KMS-11 (cell line): ENCODE measurements around the gene LSAMP.

ENCODE experiments used
- H2AFZ ChIP-seq: fragments of 200-600 bp; sonication (generic); 2 replicates; pipeline ENCODE4 v1.6.1; 2016; ENCODE audit warnings: antibody characterized with exemption, mixed run types, low read depth
- H3K27ac ChIP-seq: fragments of 200-600 bp; sonication (generic); 2 replicates; pipeline ENCODE4 v1.6.1; 2016; ENCODE audit warnings: mild to moderate bottlenecking, mixed run types
- H3K27me3 ChIP-seq: fragments of 200-600 bp; sonication (generic); 2 replicates; pipeline ENCODE4 v1.6.1; 2017; ENCODE audit warnings: mild to moderate bottlenecking, low read depth, mixed run types, moderate library complexity; ENCODE audit not compliant: insufficient read depth
- H3K36me3 ChIP-seq: fragments of 200-600 bp; sonication (generic); 2 replicates; pipeline ENCODE4 v1.6.1; 2017; ENCODE audit warnings: mild to moderate bottlenecking, mixed run types; ENCODE audit not compliant: insufficient read depth
- H3K4me1 ChIP-seq: fragments of 200-600 bp; sonication (generic); 2 replicates; pipeline ENCODE4 v1.6.1; 2016; ENCODE audit warnings: mild to moderate bottlenecking, low read depth, mixed run types; ENCODE audit not compliant: poor library complexity, severe bottlenecking
- H3K4me2 ChIP-seq: fragments of 200-600 bp; sonication (generic); 2 replicates; pipeline ENCODE4 v1.7.0; 2016; ENCODE audit warnings: mild to moderate bottlenecking, mixed run types
- H3K4me3 ChIP-seq: fragments of 200-600 bp; sonication (generic); IDR thresholded peaks from 2 replicates; pipeline ENCODE4 v1.6.1; 2017; ENCODE audit warnings: low read depth, low read length, mixed read lengths; ENCODE audit not compliant: insufficient read depth
- H3K79me2 ChIP-seq: fragments of 200-600 bp; sonication (generic); 2 replicates; pipeline ENCODE4 v1.6.1; 2016; ENCODE audit warnings: low read depth, mixed run types; ENCODE audit not compliant: insufficient read depth
- H3K9ac ChIP-seq: fragments of 200-600 bp; sonication (generic); 2 replicates; pipeline ENCODE4 v1.6.1; 2016; ENCODE audit warnings: mild to moderate bottlenecking, mixed run types
- H4K20me1 ChIP-seq: fragments of 200-600 bp; sonication (generic); 2 replicates; pipeline ENCODE4 v1.6.1; 2016; ENCODE audit warnings: mild to moderate bottlenecking, mixed run types; ENCODE audit not compliant: insufficient read depth
- TF ChIP-seq, protein P1 (sequence below): fragments of 200-600 bp; sonication (generic); conservative IDR thresholded peaks from 2 replicates; pipeline ENCODE4 v1.6.1; 2017; ENCODE audit warnings: low read depth, mild to moderate bottlenecking, antibody characterized with exemption, low read length, moderate library complexity, mixed read lengths

The LSAMP gene

DNA sequence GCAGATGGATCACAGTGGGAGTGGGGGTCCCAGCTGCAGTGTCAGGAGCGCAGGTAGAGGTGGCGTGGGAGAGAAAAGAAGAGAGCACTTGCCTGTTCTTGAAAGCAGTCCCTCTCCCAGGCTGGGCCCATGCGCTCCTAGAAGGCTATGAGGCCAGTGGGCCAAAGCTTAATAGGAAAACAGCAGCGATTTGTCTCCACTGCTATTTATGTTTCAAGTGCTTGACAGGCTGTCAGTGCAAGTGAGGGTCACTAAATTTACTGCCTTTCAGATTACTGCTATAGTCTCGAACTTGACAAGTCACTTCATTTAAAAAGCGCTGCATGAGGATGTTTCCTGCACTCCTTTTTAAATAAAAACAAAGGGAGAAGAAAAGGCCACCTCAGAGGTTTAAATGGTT is 582.4 kb downstream of the LSAMP start:
- H3K79me2 ChIP-seq = no peaks in the 10 kb centered on the region
- no peak overlapping the region for H3K4me3 ChIP-seq
- no peak overlapping the region for H3K9ac ChIP-seq
- H3K27me3 ChIP-seq = no peaks in the 10 kb centered on the region
- TF ChIP-seq, protein P1, sequence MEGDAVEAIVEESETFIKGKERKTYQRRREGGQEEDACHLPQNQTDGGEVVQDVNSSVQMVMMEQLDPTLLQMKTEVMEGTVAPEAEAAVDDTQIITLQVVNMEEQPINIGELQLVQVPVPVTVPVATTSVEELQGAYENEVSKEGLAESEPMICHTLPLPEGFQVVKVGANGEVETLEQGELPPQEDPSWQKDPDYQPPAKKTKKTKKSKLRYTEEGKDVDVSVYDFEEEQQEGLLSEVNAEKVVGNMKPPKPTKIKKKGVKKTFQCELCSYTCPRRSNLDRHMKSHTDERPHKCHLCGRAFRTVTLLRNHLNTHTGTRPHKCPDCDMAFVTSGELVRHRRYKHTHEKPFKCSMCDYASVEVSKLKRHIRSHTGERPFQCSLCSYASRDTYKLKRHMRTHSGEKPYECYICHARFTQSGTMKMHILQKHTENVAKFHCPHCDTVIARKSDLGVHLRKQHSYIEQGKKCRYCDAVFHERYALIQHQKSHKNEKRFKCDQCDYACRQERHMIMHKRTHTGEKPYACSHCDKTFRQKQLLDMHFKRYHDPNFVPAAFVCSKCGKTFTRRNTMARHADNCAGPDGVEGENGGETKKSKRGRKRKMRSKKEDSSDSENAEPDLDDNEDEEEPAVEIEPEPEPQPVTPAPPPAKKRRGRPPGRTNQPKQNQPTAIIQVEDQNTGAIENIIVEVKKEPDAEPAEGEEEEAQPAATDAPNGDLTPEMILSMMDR = no peak
- no peak overlapping the region for H3K4me2 ChIP-seq
- no peak overlapping the region for H2AFZ ChIP-seq
- no peak overlapping the region for H3K27ac ChIP-seq
- no peaks in the 10 kb centered on the region for H3K4me1 ChIP-seq
- H3K36me3 ChIP-seq = no peaks in the 10 kb centered on the region
- H4K20me1 ChIP-seq = no peaks in the 10 kb centered on the region

DNA sequence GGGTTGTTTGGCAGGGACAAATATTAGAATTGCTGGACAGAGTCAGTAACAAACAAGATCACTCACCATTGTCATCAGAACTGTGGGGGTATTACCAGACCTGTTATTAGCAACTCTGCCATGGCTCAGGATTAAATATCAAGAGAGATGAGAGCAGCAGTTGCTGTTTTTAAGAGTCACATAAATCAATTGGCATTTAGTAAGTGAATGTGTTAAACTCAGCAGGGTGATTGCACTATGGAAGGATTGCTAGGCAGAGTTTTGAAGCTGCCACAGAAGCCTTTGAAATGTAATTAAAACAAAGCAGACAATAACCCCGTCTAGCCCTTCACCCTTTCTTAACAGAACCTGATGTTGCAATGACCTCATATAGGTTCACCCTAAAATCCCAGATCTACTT is 583.2 kb downstream of the LSAMP start:
- Histone ChIP-seq H3K4me1 (no peaks in the 10 kb centered on the region), H3K79me2 (no peaks in the 10 kb centered on the region), H2AFZ (no peak overlapping the region), H3K4me2 (no peak overlapping the region), H3K9ac (no peak overlapping the region), H3K27ac (no peak overlapping the region), H3K27me3 (no peaks in the 10 kb centered on the region), H3K36me3 (no peaks in the 10 kb centered on the region), H3K4me3 (no peak overlapping the region), H4K20me1 (no peaks in the 10 kb centered on the region)
- TF ChIP-seq, protein P1 = no peak

DNA sequence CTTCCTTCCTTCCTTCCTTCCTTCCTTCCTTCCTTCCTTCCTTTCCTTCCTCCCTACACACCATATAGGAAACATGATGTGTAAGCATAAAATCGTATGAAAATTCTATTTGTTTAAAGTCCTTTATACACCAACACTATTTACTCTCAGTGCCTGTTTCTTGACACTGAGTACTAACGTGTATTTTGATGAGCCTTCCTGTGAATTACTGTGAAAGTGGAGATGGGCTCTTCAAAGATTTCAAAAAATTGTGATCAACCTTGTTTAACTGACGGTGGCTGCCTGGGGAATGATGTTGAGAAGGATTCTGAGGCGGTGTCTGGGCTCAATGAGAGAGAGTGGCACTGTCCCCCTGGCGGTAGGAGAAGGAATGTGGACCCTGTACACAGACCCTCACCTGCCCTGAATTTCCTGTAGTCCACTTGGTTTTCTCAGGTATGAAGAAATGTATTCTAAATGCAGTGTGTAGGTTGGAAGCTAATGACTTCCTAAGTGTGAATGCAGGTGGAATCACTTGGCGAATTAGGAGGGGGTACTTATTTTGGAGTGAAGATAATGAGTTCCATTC is 584.0 kb downstream of the LSAMP start:
- Histone ChIP-seq H3K27me3 (no peaks in the 10 kb centered on the region), H4K20me1 (no peaks in the 10 kb centered on the region), H3K4me3 (no peak overlapping the region), H2AFZ (no peak overlapping the region), H3K9ac (no peak overlapping the region), H3K27ac (no peak overlapping the region), H3K79me2 (no peaks in the 10 kb centered on the region), H3K4me1 (no peaks in the 10 kb centered on the region), H3K36me3 (no peaks in the 10 kb centered on the region), H3K4me2 (no peak overlapping the region)
- TF ChIP-seq, protein P1 = no peak

DNA sequence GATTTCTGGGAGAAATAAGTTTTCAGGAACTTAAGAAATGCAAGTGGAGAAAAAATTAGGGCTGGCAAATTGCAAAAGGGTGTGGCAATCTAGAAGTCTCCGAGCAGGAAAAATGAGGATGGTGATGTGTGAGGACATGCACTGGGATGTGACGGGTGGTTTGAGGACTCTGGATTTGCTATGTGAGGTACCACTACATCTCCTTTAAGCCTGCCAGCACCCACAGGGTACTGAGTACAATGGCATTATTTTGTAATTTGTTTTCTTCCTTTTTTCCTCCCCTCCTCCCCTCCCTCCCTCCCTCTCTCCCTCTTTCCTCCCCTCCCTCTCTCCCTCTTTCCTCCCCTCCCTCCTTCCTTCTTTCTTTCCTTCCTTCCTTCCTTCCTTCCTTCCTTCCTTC is 584.5 kb downstream of the LSAMP start:
- Histone ChIP-seq H3K4me2 (no peak overlapping the region), H4K20me1 (no peaks in the 10 kb centered on the region), H3K27me3 (no peaks in the 10 kb centered on the region), H3K4me3 (no peak overlapping the region), H3K79me2 (no peaks in the 10 kb centered on the region), H3K27ac (no peak overlapping the region), H2AFZ (no peak overlapping the region), H3K36me3 (no peaks in the 10 kb centered on the region), H3K4me1 (no peaks in the 10 kb centered on the region), H3K9ac (no peak overlapping the region)
- TF ChIP-seq, protein P1 = no peak
